RWPE2 (cell line): ENCODE data around the gene BDKRB2.

Experiments used
- ATAC-seq: fragments of 200-7000 bp; cut with Tn5 transposase; 3 replicates; pipeline ENCODE4 v1.9.1; 2021; ENCODE audit warnings: low read depth
- DNase-seq: peaks from one replicate; pipeline ENCODE4 v3.0.0-alpha.2; 2020; ENCODE audit warnings: low spot score
- H3K27ac ChIP-seq: fragments of 450-650 bp; 2 replicates; pipeline ENCODE4 v1.5.1; 2017; ENCODE audit warnings: mild to moderate bottlenecking; ENCODE audit not compliant: poor library complexity, severe bottlenecking
- H3K27me3 ChIP-seq: fragments of 250-450 bp; sonication (Bioruptor Pico); 2 replicates; pipeline ENCODE4 v1.5.1; 2021; ENCODE audit warnings: mild to moderate bottlenecking, moderate library complexity; ENCODE audit not compliant: insufficient read depth, poor library complexity, severe bottlenecking
- H3K36me3 ChIP-seq: fragments of 250-450 bp; sonication (Bioruptor Pico); 2 replicates; pipeline ENCODE4 v1.5.1; 2020; ENCODE audit warnings: low read depth, mild to moderate bottlenecking, moderate library complexity
- H3K4me1 ChIP-seq: fragments of 250-450 bp; sonication (Bioruptor Pico); 2 replicates; pipeline ENCODE4 v1.5.1; 2021; ENCODE audit warnings: mild to moderate bottlenecking, moderate library complexity; ENCODE audit not compliant: insufficient read depth, poor library complexity, severe bottlenecking
- H3K4me3 ChIP-seq: fragments of 250-450 bp; sonication (Bioruptor Pico); 2 replicates; pipeline ENCODE4 v1.5.1; 2021; ENCODE audit warnings: mild to moderate bottlenecking, moderate library complexity; ENCODE audit not compliant: severe bottlenecking
- H3K9me3 ChIP-seq: fragments of 250-450 bp; sonication (Bioruptor Pico); 2 replicates; pipeline ENCODE4 v1.5.1; 2021; ENCODE audit warnings: mild to moderate bottlenecking, moderate library complexity; ENCODE audit not compliant: severe bottlenecking
- TF ChIP-seq, protein P1 (sequence below): fragments of 450-650 bp; IDR thresholded peaks from one replicate; pipeline ENCODE4 v1.5.1; 2017; ENCODE audit warnings: mild to moderate bottlenecking, moderate library complexity; ENCODE audit not compliant: poor library complexity, severe bottlenecking

The BDKRB2 gene

DNA sequence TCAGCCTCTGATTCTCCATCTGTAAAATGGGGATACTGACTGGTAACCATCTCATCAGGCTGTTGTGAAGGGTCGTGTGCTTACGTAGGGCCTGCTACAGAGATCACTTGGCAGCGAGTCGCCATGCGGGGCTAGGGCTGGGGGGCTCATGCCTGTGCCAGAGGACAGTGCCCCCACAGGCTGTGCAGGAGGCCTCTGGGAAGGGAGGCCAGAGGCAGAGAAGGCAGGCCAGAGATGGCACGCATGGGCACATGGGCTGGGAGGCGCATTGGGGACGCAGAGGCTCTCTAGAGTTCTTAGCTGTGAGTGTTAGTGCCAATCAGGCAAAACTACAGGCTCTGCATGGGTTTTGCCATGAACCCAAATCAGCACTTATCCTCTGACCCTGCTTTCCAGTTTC, 3.5 kb upstream of the BDKRB2 start:
- ATAC-seq = no peak
- DNase-seq = no peak
- Histone ChIP-seq H3K27ac (no peak overlapping the region), H3K27me3 (no peaks in the 10 kb centered on the region), H3K9me3 (no peaks in the 10 kb centered on the region), H3K4me3 (no peak overlapping the region), H3K36me3 (no peaks in the 10 kb centered on the region), H3K4me1 (peaks cover 24% of the 10 kb centered on the region)
- TF ChIP-seq, protein P1, sequence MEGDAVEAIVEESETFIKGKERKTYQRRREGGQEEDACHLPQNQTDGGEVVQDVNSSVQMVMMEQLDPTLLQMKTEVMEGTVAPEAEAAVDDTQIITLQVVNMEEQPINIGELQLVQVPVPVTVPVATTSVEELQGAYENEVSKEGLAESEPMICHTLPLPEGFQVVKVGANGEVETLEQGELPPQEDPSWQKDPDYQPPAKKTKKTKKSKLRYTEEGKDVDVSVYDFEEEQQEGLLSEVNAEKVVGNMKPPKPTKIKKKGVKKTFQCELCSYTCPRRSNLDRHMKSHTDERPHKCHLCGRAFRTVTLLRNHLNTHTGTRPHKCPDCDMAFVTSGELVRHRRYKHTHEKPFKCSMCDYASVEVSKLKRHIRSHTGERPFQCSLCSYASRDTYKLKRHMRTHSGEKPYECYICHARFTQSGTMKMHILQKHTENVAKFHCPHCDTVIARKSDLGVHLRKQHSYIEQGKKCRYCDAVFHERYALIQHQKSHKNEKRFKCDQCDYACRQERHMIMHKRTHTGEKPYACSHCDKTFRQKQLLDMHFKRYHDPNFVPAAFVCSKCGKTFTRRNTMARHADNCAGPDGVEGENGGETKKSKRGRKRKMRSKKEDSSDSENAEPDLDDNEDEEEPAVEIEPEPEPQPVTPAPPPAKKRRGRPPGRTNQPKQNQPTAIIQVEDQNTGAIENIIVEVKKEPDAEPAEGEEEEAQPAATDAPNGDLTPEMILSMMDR = no peak

DNA sequence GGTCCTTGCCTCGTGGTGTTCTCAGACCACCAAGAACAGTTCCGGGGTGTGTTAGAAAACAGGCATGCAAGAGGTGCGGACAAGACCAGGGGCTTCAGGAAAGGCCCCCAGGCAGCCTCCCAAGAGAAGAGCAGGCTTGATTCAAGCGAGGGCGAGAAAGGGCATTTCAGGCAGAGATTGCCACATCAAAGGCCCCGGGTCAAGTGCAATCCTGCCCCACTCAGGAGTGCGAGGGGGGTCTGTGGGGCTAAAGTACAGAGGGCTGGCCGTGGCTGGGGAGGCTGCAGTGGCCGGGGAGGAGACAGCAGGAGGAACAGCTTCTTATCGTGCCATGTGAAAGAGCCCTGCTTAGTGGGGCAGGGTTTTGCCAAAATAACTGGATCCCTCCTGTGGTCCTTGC, 2.7 kb upstream of the BDKRB2 start:
- Histone ChIP-seq H3K4me3 (no peak overlapping the region), H3K9me3 (no peaks in the 10 kb centered on the region), H3K27me3 (no peaks in the 10 kb centered on the region), H3K4me1 (peaks cover 32% of the 10 kb centered on the region), H3K27ac (no peak overlapping the region), H3K36me3 (peaks cover 4% of the 10 kb centered on the region)
- TF ChIP-seq, protein P1 = no peak
- no peak for DNase-seq
- ATAC-seq = no peak

DNA sequence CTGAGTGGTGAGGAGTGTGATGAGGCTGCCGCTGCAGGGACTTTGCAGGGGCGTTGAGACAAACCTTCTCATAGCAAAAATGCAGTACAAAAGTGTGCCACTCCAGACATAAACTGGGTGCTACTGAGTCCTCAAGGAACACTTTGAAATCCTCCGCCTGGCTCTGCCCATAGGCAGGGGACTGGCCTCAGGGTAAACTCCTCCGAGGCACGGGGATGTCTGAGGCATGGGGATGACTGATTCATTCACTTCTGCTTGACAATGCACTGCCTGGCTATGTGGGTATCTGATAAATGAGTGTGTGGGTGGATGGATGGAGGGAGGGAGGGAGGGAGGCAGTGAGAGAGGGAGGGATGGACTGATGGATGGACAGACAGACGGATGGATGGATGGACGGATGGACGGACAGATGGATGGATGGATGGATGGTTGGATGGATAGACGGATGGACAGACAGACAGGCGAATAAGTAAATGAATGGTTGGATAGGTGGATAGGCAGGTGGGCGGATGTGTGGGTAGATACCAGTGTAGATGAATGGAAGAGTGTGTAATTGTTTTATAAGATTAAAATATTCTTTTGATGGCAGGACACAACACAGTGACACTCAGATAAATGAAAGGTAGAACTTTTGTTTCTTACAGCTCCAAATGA, 2.1 kb upstream of the BDKRB2 start:
- no peak for ATAC-seq
- TF ChIP-seq, protein P1 = no peak

DNA sequence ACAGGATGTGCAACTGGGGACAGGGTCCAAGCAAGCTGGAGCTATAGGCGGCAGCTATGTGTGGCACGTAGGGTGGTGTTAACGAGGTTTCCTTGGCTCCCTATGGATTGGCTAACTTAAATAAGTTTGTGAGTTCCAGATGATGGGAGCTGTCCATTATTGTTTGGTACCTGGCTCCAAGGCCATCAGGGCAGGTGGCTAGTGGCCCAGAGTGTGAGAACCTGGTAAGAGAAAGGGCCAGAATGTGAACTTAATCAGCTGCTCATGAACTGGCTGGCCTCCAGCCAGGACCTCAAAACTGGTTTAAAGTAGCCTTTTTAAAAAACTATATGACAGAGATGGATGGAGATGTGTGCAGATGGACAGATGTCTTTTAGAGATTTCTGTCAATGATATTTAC, 1.5 kb upstream of the BDKRB2 start:
- no peak overlapping the region for H3K27ac ChIP-seq
- TF ChIP-seq, protein P1 = no peak
- H3K4me3 ChIP-seq = no peak overlapping the region
- H3K4me1 ChIP-seq = peaks cover 34% of the 10 kb centered on the region
- no peaks in the 10 kb centered on the region for H3K9me3 ChIP-seq
- DNase-seq (no peak), ATAC-seq (no peak)
- peaks cover 10% of the 10 kb centered on the region for H3K36me3 ChIP-seq
- no peaks in the 10 kb centered on the region for H3K27me3 ChIP-seq

More for the DNA sequence above, 2.1 kb upstream of the BDKRB2 start:
- Histone ChIP-seq H3K4me1 (peaks cover 34% of the 10 kb centered on the region), H3K36me3 (peaks cover 7% of the 10 kb centered on the region), H3K4me3 (no peak overlapping the region), H3K27ac (no peak overlapping the region), H3K9me3 (no peaks in the 10 kb centered on the region), H3K27me3 (no peaks in the 10 kb centered on the region)
- DNase-seq = no peak

DNA sequence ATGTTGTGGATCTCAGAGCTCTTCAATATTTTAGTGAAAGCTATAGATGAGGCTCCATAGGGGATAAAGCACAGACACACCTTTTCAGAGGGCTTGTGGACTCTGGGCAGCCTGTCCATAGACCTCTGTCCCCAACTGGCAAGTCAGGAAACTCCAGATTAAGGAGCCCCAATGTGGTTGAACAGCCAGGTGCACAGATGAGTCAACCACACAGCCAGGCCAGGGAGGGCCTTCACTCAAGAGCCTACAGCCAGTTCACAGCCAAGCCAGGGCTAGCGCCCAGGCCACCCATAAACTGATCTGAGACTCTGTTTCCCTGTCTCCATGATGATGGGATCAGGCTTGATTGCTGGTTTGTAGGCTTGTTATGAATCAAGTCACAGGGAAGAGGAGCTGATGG, 1.0 kb upstream of the BDKRB2 start:
- Histone ChIP-seq H3K4me1 (peaks cover 34% of the 10 kb centered on the region), H3K9me3 (no peaks in the 10 kb centered on the region), H3K27ac (no peak overlapping the region), H3K4me3 (no peak overlapping the region), H3K36me3 (peaks cover 10% of the 10 kb centered on the region), H3K27me3 (no peaks in the 10 kb centered on the region)
- ATAC-seq (no peak), DNase-seq (no peak)
- TF ChIP-seq, protein P1 = no peak
